Nephron (organoid): ENCODE data around the gene LRP8.
A peak's percentile ranks its signal among the peaks of the same experiment; 100 is the strongest.

Source experiments
- H3K27ac Mint-ChIP-seq, 3 experiments: 2 replicates each; pipeline ENCODE4 v1.8.0; 2020; ENCODE audit warnings: mixed read lengths in 3 of 3, mild to moderate bottlenecking in 2 of 3, moderate library complexity in 1 of 3
- H3K27me3 Mint-ChIP-seq: 2 replicates; pipeline ENCODE4 v1.8.0; 2021; ENCODE audit warnings: low read depth, mild to moderate bottlenecking, moderate library complexity, mixed read lengths
- H3K36me3 Mint-ChIP-seq: 2 replicates; pipeline ENCODE4 v1.8.0; 2020; ENCODE audit warnings: low read depth, mixed read lengths
- H3K4me1 Mint-ChIP-seq: 2 replicates; pipeline ENCODE4 v1.8.0; 2020; ENCODE audit warnings: mixed read lengths
- H3K4me3 Mint-ChIP-seq, 3 experiments: 2 replicates each; pipeline ENCODE4 v1.8.0; 2020; ENCODE audit warnings: mild to moderate bottlenecking in 3 of 3, mixed read lengths in 3 of 3, moderate library complexity in 2 of 3
- H3K9me3 Mint-ChIP-seq: 2 replicates; pipeline ENCODE4 v1.8.0; 2020; ENCODE audit warnings: mixed read lengths
- TF ChIP-seq, protein P1 (sequence below), 3 experiments: fragments of 200-600 bp; sonication (generic); IDR thresholded peaks; one replicate each; pipeline ENCODE4 v1.5.0; 2021; ENCODE audit warnings: antibody characterized with exemption in 3 of 3; ENCODE audit not compliant: unreplicated experiment in 3 of 3

Gene LRP8

DNA sequence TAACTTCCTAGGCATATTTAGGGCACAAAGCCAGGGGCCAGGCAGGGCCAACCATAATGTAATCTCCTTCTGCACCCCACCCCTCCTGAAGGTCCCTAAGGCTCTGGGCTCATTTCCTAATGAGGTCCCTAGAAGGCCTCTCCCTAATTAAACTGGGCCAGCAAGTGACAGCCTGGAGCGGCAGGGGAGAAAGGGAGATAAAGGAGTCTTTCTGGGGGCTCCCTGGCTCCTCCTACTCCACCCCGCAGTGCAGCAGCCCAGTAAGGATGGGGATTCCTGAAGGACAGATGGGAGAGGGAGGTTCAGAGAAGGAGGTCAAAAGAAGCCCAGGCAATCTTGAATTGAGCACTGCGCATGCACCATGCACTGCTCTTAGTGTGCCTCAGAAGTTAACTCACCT lies 12.8 kb downstream of the LRP8 start:
- TF ChIP-seq, protein P1, sequence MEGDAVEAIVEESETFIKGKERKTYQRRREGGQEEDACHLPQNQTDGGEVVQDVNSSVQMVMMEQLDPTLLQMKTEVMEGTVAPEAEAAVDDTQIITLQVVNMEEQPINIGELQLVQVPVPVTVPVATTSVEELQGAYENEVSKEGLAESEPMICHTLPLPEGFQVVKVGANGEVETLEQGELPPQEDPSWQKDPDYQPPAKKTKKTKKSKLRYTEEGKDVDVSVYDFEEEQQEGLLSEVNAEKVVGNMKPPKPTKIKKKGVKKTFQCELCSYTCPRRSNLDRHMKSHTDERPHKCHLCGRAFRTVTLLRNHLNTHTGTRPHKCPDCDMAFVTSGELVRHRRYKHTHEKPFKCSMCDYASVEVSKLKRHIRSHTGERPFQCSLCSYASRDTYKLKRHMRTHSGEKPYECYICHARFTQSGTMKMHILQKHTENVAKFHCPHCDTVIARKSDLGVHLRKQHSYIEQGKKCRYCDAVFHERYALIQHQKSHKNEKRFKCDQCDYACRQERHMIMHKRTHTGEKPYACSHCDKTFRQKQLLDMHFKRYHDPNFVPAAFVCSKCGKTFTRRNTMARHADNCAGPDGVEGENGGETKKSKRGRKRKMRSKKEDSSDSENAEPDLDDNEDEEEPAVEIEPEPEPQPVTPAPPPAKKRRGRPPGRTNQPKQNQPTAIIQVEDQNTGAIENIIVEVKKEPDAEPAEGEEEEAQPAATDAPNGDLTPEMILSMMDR (IDR thresholded peaks at IDR 0.05; ENCODE audit: unreplicated experiment in 3 of 3): no peak
- Mint-ChIP-seq H3K9me3 (no peaks in the 10 kb centered on the region), H3K4me3 (no peak overlapping the region), H3K36me3 (no peaks in the 10 kb centered on the region), H3K27me3 (peaks cover 18% of the 10 kb centered on the region), H3K4me1 (peaks cover 41% of the 10 kb centered on the region), H3K27ac (peak overlapping the region in 1 of 3 experiments; percentile 95)

DNA sequence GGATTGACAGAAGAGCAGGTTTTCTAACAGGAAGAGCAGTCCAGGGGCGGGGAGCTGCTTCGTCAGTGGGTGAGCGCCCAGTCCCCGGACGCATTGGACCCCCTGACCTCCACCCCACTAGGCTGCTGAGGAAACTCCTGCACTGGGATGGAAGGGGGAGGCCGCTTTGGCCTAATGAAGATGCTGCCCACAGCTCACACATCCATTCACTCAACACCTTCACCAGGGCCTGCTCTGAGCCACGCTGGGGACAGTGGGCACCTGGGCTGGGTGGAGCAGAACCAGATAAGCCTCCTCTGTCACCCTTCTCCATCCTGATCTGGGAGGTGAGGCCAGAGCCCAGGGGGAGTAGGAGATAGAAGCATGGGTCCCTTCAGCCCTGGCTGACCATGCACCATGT lies 13.3 kb downstream of the LRP8 start:
- peaks cover 18% of the 10 kb centered on the region for H3K27me3 Mint-ChIP-seq
- TF ChIP-seq, protein P1 (IDR thresholded peaks at IDR 0.05; ENCODE audit: unreplicated experiment in 3 of 3): no peak
- no peaks in the 10 kb centered on the region for H3K9me3 Mint-ChIP-seq
- H3K4me1 Mint-ChIP-seq: peaks cover 41% of the 10 kb centered on the region
- H3K36me3 Mint-ChIP-seq: no peaks in the 10 kb centered on the region
- H3K4me3 Mint-ChIP-seq: no peak overlapping the region
- H3K27ac Mint-ChIP-seq: peak overlapping the region in 2 of 3 experiments; percentile 25 to 41

DNA sequence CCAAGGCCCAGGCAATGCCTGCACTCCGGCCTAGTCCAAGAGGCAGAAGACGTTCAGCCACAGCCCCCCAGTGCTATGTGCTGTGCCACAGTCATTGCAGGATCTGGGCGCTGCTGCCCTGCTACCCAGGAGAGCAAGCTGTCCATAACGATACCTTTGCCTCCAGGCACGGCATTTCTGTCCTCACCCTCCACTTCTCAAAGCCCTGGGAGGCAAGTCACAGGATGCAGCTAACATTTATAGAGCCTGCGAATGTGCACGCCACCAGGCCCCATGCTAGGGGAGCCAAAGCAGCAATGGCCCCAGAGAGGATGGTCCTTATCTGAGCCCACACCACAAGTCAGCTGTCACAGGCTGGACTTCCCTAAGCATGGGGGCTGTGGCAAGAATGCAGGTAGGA lies 13.8 kb downstream of the LRP8 start:
- Mint-ChIP-seq H3K9me3 (no peaks in the 10 kb centered on the region), H3K27me3 (peaks cover 18% of the 10 kb centered on the region), H3K4me3 (no peak overlapping the region), H3K36me3 (no peaks in the 10 kb centered on the region), H3K27ac (peak overlapping the region in 2 of 3 experiments; percentile 25 to 41), H3K4me1 (peaks cover 44% of the 10 kb centered on the region)
- TF ChIP-seq, protein P1 (IDR thresholded peaks at IDR 0.05; ENCODE audit: unreplicated experiment in 3 of 3): no peak

DNA sequence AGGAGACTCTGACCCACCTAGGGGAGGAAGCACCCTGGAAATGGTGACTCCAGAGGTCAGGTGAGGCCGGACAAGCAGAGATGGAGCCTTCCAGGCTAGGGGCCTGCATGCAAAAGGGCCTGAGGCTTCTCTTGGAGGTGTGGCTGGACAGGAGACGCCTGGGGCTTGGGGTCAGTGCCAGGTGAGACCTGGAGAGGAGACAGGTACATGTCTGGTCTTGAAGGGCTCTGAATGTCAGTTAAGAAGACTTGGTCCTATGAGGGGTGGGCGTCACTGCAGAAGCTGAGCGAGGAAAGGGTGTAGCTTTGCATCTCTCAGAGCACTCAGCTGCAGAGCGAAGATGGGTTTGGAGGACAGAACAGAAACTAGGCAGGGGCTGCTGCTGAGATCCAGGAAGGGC lies 14.3 kb downstream of the LRP8 start:
- no peaks in the 10 kb centered on the region for H3K36me3 Mint-ChIP-seq
- peak overlapping the region; percentile 7 to 41 (median 10) for H3K27ac Mint-ChIP-seq
- peaks cover 18% of the 10 kb centered on the region for H3K27me3 Mint-ChIP-seq
- no peaks in the 10 kb centered on the region for H3K9me3 Mint-ChIP-seq
- peaks cover 47% of the 10 kb centered on the region for H3K4me1 Mint-ChIP-seq
- no peak overlapping the region for H3K4me3 Mint-ChIP-seq
- TF ChIP-seq, protein P1 (IDR thresholded peaks at IDR 0.05; ENCODE audit: unreplicated experiment in 3 of 3): no peak

DNA sequence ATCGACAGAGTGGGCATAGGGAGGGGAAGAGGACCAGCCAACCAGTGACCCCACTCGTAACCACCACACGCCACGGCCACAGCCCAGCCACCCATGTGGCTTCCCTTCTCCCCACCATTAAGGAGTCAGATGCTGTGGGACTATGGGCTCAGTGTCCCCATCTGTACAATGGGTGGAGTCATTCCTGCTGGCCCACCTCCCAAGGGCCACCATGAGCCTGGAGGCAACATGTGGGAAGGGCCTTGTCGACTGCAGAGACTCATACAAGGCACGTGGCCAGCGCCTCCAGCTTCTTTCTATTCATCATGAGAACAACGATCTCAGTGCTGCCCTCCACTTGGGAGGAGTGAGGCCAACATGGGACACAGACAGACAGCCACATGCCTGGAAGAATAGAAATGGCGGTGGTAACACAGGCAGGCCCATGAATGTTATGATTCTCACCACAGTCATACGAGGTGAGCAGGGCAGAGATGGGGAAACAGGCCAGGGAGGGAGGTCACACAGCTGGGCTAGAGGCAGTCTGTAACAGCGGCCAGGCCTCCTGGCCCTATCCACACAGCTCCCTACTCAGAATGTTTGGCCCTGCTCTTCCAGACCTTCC lies 16.1 kb downstream of the LRP8 start:
- no peaks in the 10 kb centered on the region for H3K36me3 Mint-ChIP-seq

More for the DNA sequence above, 16.1 kb downstream of the LRP8 start:
- TF ChIP-seq, protein P1 (IDR thresholded peaks at IDR 0.05; ENCODE audit: unreplicated experiment in 3 of 3): no peak
- Mint-ChIP-seq H3K9me3 (no peaks in the 10 kb centered on the region), H3K4me3 (no peak overlapping the region), H3K4me1 (peaks cover 47% of the 10 kb centered on the region), H3K27ac (peak overlapping the region in 1 of 3 experiments; percentile 53), H3K27me3 (peaks cover 17% of the 10 kb centered on the region)
